Thyroid gland (tissue), 4 donors: ENCODE data around the gene ZNF783. TPM values are rescaled to one million over a fixed set of nuclear protein-coding genes. Genes with fewer than 3 reads are reported as not detected.

ENCODE experiments used
- DNase-seq, 2 donors: peaks; one replicate each; pipeline ENCODE4 v3.0.0-alpha.2; 2019
- H3K27ac ChIP-seq, 3 donors: fragments of 200-600 bp; sonication (generic); 1 replicate in 2 of 3; 2 replicates in 1 of 3; pipeline ENCODE4 v1.5.1; 2016 to 2019; ENCODE audit warnings: mild to moderate bottlenecking in 1 of 3, moderate library complexity in 1 of 3
- H3K27me3 ChIP-seq: fragments of 200-600 bp; sonication (generic); one replicate; pipeline ENCODE4 v1.5.1; 2019
- H3K36me3 ChIP-seq, 2 donors: fragments of 200-600 bp; sonication (generic); one replicate each; pipeline ENCODE4 v1.5.1; 2016 to 2019
- H3K4me1 ChIP-seq, 2 donors: fragments of 200-600 bp; sonication (generic); one replicate each; pipeline ENCODE4 v1.5.1; 2017 to 2019
- H3K4me3 ChIP-seq, 3 donors: fragments of 200-600 bp; sonication (generic); replicated peaks in 1 of 3; 1 replicate in 2 of 3; 2 replicates in 1 of 3; pipeline ENCODE4 v1.5.1; 2016; ENCODE audit warnings: mild to moderate bottlenecking in 1 of 3
- H3K9me3 ChIP-seq: fragments of 200-600 bp; sonication (generic); one replicate; pipeline ENCODE4 v1.5.1; 2017
- POLR2A ChIP-seq, 2 donors: fragments of 450-650 bp; IDR thresholded peaks; one replicate each; pipeline ENCODE4 v1.6.1; 2017; ENCODE audit warnings: antibody characterized with exemption in 2 of 2, mild to moderate bottlenecking in 2 of 2, moderate library complexity in 1 of 2
- WGBS, 2 donors: methylation state at CpG; one replicate each; pipeline ENCODE4 v1.1.5; 2017; 5-methylcytosine and 5-hydroxymethylcytosine counted together
- intact Hi-C: fragments of 100-400 bp; cut with DNase I; formaldehyde crosslinking; loops from one replicate; pipeline ENCODE4 v1.15.1; 2023
- total RNA-seq, 4 donors: library from RNA; depleted of rRNA; stranded (reverse); fragments of >200 nt; gene quantifications; one replicate each; pipeline ENCODE4 v1.2.3, GENCODE V29; 2016
- TF ChIP-seq, protein P1 (sequence below), 6 experiments: fragments of 200-600 bp in 3 of 6; fragments of 450-650 bp in 3 of 6; sonication (generic) in 3 of 6; IDR thresholded peaks; one replicate each; pipeline ENCODE4 v1.5.1; 2016 to 2019; ENCODE audit warnings: antibody characterized with exemption in 6 of 6, mild to moderate bottlenecking in 2 of 6, inconsistent platforms in 1 of 6, moderate library complexity in 1 of 6

The ZNF783 gene
- total RNA-seq, 4 donors from 2014 or later, result 11.3 to 18.0 (median 15.1) TPM

DNA sequence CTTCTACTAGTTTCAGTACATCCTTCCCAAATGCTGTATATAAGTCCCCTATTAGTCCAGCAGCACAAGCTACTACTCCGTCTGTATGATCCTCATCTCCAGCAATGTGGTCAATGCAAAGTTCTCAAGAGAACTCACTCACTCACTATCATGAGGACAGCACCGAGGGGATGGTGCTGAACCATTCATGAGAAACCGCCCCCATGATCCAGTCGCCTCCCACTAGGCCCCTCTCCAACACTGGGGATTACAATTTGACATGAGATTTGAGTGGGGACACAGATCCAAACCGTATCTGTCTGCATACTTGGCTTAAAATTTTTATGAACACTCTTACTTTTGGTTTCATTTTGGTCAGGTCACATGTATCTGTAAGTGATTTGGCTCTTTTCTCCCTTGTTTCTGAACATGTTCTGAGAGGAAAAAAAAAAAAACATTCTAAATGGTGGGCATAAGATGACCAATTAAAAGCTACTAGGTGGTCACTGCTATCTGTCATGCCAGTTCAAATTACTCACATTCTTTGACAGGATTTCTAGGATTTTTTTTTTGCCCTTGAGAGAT is 60.1 kb downstream of the ZNF783 start:
- Histone ChIP-seq H3K27ac (no peak overlapping the region), H3K9me3 (no peaks in the 10 kb centered on the region), H3K4me1 (no peaks in the 10 kb centered on the region), H3K4me3 (peak overlapping the region in 1 of 3 donors; percentile 21), H3K36me3 (no peaks in the 10 kb centered on the region), H3K27me3 (no peaks in the 10 kb centered on the region)
- 60 to 74% methylated on average over 5 of the region's 5 CpGs for WGBS, 2 donors
- DNase-seq, result no peak
- intact Hi-C loops, result no loop called here
- no peak for TF ChIP-seq POLR2A (IDR thresholded peaks at IDR 0.05)
- TF ChIP-seq, protein P1, sequence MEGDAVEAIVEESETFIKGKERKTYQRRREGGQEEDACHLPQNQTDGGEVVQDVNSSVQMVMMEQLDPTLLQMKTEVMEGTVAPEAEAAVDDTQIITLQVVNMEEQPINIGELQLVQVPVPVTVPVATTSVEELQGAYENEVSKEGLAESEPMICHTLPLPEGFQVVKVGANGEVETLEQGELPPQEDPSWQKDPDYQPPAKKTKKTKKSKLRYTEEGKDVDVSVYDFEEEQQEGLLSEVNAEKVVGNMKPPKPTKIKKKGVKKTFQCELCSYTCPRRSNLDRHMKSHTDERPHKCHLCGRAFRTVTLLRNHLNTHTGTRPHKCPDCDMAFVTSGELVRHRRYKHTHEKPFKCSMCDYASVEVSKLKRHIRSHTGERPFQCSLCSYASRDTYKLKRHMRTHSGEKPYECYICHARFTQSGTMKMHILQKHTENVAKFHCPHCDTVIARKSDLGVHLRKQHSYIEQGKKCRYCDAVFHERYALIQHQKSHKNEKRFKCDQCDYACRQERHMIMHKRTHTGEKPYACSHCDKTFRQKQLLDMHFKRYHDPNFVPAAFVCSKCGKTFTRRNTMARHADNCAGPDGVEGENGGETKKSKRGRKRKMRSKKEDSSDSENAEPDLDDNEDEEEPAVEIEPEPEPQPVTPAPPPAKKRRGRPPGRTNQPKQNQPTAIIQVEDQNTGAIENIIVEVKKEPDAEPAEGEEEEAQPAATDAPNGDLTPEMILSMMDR (IDR thresholded peaks at IDR 0.05), result no peak

DNA sequence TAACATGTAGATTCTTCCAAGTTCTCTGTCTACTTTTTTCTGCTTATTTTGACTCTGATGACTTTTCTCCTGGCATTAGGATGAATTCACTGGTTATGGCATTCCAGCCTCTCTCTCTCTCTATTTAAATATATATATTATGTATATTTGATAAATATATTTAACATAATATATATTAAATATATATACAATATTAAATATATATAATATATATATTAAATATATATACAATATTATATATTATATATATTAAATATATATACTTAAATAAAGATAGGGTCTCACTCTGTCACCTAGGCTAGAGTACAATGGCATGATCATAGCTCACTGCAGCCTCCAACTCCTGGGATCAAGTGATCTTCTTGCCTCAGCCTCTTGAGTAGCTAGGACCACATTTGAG is 60.7 kb downstream of the ZNF783 start:
- DNase-seq, result no peak
- Histone ChIP-seq H3K27me3 (no peaks in the 10 kb centered on the region), H3K4me1 (no peaks in the 10 kb centered on the region), H3K4me3 (no peak overlapping the region), H3K36me3 (no peaks in the 10 kb centered on the region), H3K27ac (no peak overlapping the region), H3K9me3 (no peaks in the 10 kb centered on the region)
- intact Hi-C loops, result no loop called here
- no peak for TF ChIP-seq POLR2A (IDR thresholded peaks at IDR 0.05)
- TF ChIP-seq, protein P1 (IDR thresholded peaks at IDR 0.05), result no peak

DNA sequence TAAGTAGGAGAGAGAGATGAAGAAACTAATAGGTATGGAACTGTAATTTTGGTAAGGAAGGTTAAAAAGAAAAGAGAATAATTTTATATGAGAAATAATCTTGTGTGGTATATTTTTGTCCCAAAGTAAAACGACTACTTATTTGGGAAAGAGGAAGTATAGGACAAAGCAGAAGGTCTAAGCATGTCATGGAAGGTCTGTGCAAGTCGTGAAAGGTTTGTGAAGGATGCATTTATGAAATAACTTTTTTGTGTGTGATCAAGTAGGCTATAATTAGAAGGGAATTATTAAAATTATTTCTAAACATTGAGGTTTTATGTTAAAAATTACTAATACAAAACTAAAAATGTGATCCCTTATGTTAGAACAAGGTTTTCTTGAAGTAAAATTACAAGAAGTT is 63.3 kb downstream of the ZNF783 start:
- Histone ChIP-seq H3K27ac (no peak overlapping the region), H3K36me3 (no peaks in the 10 kb centered on the region), H3K9me3 (no peaks in the 10 kb centered on the region), H3K4me3 (no peak overlapping the region), H3K27me3 (no peaks in the 10 kb centered on the region), H3K4me1 (no peaks in the 10 kb centered on the region)
- no peak for TF ChIP-seq POLR2A (IDR thresholded peaks at IDR 0.05)
- TF ChIP-seq, protein P1 (IDR thresholded peaks at IDR 0.05), result no peak
- 63 to 65% methylated on average over 2 of the region's 2 CpGs for WGBS, 2 donors
- no peak for DNase-seq
- intact Hi-C loops, result no loop called here

DNA sequence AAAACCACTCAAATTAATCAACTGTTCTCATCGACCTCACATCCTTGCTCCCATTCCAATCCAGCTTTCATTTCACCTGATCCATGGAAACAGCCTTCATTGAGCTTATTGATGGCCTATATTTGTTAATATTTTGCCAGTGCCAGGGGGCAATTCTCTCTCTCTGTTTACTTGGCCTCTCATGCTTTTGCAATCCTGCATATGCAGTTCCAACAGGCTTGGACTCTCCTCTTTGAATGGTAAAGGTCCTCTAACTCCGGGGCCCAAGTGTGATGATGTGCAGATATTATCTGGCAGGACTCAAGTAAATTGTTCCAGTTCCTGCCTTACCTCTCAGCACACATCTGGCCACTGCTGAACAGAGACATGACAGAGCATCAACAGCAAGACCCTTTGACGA is 67.3 kb downstream of the ZNF783 start:
- no peaks in the 10 kb centered on the region for H3K4me1 ChIP-seq
- H3K27ac ChIP-seq, result no peak overlapping the region
- 28 to 37% methylated on average over 3 of the region's 3 CpGs for WGBS, 2 donors
- H3K27me3 ChIP-seq, result no peaks in the 10 kb centered on the region
- H3K9me3 ChIP-seq, result no peaks in the 10 kb centered on the region
- no peak overlapping the region for H3K4me3 ChIP-seq
- no peak for TF ChIP-seq POLR2A (IDR thresholded peaks at IDR 0.05)
- TF ChIP-seq, protein P1 (IDR thresholded peaks at IDR 0.05), result no peak
- intact Hi-C loops, result no loop called here
- H3K36me3 ChIP-seq, result no peaks in the 10 kb centered on the region
- no peak for DNase-seq

DNA sequence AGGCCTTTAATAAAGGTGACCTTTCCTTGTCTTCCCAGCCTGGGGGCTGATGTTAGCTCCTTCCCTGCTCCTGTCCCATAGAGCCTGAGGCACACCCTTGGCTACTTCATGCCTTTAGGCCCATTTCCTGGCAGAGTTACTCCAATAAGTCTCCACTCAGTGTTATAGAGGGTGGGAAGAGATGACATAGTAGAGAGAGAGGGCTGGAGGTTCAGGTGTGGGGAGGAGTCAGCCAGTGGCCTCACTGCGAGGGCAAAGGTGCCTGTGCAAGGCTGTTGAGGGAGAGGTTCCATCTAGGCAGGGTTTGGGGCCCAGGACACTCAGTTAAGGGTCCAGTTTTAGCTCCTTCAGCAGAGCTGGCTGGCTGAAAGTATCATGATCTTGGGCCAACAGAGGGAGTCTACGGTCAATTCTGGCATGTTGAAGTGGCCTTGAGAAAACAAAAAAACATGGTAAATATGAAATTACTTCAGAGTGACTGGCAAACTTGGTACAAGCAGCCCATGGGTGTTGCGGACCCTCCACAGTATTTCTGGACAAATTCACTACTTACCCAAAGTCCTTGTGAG is 67.9 kb downstream of the ZNF783 start:
- Histone ChIP-seq H3K27me3 (no peaks in the 10 kb centered on the region), H3K36me3 (no peaks in the 10 kb centered on the region), H3K9me3 (no peaks in the 10 kb centered on the region), H3K4me3 (no peak overlapping the region), H3K4me1 (no peaks in the 10 kb centered on the region), H3K27ac (no peak overlapping the region)
- DNase-seq, result no peak
- intact Hi-C loops, result no loop called here
- TF ChIP-seq, protein P1 (IDR thresholded peaks at IDR 0.05), result no peak
- no peak for TF ChIP-seq POLR2A (IDR thresholded peaks at IDR 0.05)
- 80 to 81% methylated on average over 3 of the region's 3 CpGs for WGBS, 2 donors
